Endothelial cell of hepatic sinusoid (primary cell): ENCODE data around the gene DARS1.

ENCODE experiments used
- in situ Hi-C: cut with HindIII; loops from 2 replicates; pipeline ENCODE4 v1.10.0; 2017; ENCODE audit warnings: low sequenced_read_pairs

DARS1 gene

GRCh38 chr2:135985018-135985825, at the start of gene DARS1:
DARS1 (minus strand) TSS chr2:135985626; CDS start chr2:135985468, 158 bp downstream.
- in situ Hi-C loops, result no loop called here

DNA sequence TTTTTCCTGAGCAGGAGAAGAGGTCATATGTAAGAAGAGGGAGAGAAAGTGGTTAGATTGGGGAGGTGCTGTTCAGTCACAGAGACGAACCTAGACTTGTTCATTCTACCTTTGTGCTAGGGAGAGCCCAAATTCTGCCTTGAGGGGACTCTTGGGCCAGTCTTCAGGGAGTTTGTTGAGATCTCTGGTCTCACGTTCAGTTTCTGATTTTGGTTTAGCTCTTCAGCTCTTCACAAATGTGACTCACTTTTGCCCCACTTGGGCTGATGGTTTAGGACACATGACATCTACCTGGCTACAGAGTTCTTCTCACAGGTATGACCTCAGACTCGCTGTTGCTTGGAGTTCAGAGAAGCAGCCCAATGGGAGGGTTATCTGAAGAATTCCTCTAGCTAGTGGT, 49.2 kb upstream of the DARS1 start:
- in situ Hi-C loops, result no loop called here

DNA sequence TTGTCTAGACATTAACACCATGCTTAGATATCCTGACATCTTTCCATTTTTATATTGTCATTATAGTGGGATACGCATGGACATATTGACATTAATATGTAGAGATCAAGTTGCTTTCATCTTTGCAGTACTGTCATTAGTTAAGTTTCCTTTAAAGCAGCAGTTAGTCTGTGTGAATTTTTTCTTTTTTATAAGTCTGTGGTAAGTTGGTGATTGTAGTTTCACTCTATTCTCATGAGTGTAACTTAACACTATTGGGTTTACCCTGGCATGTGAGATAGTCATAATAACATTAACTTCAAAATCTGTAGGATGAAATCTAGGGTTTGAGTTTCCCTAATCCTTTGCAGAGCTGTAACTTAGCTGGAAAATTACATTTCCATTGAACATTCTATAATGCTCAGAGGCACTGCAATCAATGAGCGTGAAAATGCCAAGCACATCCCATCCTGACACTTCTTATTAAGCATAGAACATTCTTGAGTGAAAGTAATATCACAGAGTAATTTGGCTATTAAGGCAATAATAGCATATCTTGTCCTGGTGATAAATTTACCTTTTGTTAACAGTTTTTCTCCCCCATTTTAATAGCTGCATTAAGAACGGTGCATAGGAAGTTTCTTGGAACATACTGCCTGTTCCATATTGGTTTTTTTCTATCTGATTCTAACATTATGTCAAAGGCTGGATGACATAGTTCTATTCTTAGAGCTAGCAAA, 47.5 kb upstream of the DARS1 start:
- in situ Hi-C loops, result no loop called here

DNA sequence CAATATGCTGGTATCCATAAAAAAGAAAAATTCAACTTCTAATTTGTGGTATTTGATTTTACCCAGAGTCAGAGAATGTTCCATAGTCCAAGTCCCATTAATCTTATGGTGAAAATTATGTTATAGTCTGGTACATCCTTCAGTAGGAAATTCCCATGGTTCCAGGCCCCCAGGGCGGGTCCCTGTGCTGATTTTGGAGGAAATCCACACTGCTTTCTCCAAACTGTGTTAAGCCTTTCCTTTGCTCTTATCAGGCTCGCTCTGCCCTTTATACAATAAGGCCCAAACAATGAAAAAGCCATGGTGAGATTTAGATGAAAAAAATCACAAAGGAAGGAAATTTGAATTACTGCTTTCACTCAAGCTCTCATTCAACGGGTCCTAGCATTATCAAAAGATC, 46.8 kb upstream of the DARS1 start:
- in situ Hi-C loops, result no loop called here

DNA sequence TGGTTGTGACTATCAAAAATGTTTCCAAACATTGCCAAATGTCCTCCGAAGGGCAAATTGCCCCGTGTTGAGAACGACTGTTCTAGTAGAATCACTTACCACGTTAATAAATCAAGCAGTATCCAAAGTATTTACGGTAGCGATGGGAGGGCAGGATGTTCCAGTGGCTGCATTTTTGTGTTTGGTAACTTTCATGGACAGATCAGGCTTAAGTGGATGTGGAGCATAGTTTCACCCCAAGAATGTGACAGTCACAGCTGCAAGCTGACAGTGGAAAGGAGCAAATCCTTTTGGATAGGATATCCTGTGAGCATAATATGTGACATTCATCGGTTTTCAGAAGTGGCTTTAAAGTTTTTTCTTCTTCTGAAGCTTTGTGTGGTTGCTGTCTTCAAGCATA, 46.3 kb upstream of the DARS1 start:
- in situ Hi-C loops, result no loop called here

DNA sequence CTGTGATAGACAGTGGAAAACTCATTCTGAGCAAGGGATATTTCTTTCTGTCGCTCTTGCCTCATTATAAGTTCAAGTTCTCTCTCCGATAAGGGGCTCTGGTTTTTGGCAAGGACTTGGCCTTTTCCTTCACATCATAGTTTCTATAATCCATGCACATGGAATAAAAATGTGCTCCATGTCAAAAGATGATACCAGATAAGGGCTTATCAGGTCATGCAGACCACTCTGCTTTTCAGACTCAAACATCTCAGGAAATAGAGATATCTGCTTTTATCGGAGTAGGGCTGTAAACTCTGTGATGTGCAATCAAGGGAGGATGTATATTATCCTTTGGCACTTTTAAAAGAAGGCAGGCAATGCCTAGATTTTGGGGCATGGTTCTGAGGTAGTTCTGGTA, 45.0 kb upstream of the DARS1 start:
- in situ Hi-C loops, result no loop called here

DNA sequence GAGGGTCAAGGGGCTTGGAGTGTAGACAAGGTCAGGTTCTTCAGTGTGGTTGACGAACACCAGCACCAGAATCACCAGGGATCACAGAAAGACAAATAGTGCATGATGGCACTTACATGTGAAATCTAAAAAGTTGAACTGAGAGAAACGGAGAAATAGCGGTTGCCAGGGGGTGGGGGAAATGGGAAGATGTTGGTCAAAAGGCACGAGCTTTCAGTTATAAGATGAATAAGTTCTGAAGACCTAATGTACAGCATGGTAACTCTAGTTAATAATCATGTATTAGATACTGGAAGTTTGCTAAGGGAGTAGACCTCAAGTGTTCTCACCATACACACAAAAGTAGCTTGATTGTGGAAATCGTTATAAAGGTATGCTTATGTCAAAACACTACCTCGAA, 43.7 kb upstream of the DARS1 start:
- in situ Hi-C loops, result no loop called here

DNA sequence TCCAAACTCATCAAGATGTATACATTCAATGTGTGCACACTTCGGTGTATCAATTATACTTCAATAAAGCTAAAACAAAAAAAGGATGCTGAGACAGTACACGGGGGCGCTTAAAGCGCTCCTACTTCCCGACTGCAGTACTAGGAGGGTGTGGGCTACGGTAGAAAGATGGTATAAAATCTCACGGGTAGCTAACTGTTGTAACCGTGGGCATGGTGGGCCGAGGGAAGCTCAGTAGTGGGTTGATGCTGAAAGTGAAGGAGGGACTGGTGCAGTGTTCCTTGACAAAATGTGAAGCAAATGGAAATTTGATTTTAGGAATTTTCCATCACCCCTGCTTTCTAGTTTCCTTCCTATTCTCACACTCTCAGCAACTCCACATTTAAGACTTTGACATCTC, 42.6 kb upstream of the DARS1 start:
- in situ Hi-C loops, result no loop called here

- in situ Hi-C loops, result no loop called here
Measured at GRCh38 chr2:136027112-136027511, 41.7 kb upstream of the DARS1 start.

DNA sequence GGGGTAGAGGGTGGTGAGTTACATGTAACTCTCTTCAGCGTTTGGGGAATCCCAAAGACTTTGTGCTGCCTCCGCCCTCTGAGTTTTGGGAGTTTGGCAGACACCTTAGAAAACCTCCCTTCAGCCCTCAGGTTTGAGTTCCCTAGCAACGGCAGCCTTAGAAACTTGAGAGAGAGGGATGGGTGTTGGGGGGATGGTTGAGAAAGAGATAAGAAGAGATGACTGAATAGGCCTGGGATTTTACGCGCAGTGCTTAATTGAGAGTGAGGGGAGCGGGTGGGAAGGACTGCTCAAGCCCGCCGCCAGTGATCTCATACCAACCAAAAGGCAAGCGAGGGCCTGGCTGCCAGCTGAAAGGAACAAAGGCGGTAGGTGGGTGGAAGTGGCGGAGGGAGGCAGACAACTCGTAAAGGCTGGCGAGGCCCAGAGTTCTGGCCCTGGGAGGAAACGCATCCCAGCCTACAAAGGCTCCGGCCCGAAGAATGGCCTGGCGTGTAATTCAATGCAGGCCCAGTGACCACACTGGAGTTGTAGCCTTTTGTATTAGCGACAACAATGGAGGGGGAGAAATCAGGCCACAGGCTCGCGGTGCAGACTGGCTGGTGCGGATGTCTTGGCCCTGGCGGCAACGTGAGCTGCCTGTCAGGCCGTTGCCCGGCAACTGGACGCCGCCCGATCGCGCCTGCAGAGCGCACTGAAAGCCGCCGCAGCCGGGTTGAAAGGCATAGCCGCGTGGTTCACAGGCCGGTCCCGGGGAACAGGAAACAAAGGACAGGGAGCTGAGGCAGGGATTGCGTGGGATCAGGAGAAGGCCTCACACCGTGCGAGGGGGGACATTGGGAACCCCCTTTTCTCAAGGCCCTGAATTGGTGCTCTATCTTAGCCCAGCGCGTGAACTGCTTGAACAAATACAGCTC, 39.9 kb upstream of the DARS1 start:
- in situ Hi-C loops, result no loop called here

DNA sequence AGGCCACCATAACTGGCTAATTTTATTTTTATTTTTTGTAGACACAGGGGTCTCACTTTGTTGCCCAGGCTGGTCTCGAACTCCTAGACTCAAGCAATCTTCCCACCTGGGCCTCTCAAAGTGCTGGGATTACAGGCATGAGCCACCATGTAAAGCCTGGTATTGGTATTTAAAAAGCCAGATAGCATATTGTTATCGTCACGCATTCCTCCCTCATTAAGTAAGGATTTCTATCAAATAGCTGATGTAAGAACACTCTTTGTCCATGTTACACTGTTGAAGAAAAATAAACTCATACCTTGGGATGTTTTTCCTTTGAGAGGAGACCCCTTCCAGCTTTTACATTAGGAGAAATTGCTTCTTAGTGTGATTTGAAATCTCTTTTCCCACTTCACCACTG, 39.2 kb upstream of the DARS1 start:
- in situ Hi-C loops, result no loop called here

- in situ Hi-C loops, result no loop called here
Measured at GRCh38 chr2:136024185-136024584, 38.8 kb upstream of the DARS1 start.

DNA sequence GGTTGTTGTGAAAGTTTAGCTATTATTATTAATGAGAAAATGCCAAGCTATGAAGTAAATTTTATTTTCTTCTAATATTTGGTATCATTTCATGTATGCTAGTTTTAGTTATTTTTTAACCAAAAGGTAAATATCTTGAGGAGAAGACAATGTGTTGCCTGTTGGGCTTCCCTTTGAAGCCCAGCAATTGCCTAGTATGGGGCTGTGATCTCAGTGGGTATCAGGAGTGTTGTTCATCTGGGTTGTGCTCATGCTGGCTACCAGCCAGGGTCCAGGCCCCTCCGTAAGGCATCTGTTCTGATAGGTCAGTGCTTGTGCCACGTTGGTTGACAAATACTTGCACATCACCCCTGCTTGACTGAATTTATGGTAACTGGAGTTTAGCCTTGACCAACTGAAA, 38.0 kb upstream of the DARS1 start:
- in situ Hi-C loops, result no loop called here

DNA sequence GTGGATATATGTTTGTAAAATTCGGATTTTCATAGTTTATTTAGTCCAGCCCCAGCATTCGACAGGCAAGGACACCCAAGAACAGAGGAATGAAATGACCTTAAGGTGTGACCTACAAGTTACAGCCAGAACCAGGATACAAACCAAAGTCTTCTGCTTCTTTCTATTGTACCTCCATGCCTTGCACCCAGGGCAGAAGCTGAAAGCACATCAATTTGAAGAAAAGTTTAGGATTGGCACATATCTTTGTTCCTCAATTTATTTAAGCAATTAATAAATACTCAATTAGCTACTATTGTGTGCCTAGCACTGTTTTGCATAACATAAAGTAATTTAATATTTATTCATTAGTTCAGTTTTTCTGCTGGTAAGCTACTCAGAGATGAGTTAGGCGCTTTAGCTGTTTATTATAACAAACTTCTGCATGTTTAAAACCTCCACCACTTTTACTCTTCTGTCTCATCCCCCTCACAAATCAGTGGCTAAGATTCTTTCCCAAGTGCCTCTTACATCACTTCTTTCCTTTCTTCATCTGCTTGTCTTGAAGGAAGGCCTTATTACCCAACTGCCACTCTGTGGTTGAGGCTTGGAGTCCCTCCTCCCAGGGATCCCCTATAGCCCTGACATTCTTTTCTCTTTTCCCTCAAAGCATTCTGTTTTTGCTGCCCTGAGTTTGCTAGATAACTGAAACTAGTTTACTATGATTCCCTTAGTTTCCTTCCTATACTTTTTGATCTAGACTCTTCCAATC, 37.1 kb upstream of the DARS1 start:
- in situ Hi-C loops, result no loop called here

DNA sequence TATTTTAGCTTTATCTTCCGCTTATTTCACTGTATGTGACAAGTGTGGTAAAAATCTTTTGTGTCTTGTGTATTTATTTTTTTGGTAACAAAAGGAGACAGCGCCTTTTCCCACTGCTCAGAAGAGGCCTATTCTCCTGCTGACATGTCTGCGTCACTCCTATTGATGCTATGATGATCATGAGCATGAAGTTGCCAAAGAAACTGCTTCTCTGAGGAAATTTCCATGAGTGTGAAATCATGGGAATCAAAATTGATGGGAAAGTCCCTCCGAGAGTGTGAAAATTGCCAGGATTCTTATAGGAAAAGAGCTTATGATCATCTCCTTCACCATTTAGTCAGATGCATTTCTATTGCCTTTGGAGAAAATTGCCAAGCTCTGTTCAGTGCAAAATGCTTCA, 36.5 kb upstream of the DARS1 start:
- in situ Hi-C loops, result no loop called here

- in situ Hi-C loops, result no loop called here
Measured at GRCh38 chr2:136021406-136021805, 36.0 kb upstream of the DARS1 start.

DNA sequence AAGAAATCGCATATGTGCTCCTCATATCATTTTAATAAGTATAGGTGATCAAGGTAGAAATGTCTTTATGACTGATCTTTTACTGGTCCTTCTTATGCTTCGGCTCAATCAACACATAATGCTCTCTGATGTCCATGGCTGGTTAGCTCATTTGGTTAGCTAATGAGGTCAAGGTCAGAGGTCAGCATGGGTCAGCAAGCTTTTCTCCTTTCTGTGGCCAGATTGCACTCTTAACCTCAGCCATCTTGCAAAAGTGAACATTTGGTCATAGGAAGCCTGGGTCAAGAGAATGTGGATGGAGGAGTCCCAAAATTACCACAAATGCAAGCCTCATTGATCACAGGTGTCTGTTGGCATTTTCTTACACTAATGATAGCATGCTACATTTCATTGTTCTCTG, 35.4 kb upstream of the DARS1 start:
- in situ Hi-C loops, result no loop called here

DNA sequence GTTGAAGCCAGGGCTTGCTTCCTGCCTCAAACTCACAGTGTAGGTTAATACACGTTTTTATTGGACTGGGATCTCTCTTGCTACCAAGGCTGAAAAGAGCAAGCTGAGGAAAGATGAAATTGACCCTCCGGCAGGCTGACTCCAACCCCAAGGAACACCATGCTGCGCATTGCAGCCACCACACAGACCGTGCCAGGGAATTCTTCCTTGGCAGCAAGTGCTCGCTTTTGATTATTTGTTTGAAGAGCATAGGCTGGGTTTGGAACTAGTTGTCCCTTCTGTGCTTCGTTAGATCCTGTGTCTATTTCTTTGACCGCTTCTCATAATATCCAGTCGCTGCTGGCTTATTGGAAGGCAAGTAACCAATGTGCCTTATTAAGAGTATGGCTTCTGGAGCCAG, 34.4 kb upstream of the DARS1 start:
- in situ Hi-C loops, result no loop called here

DNA sequence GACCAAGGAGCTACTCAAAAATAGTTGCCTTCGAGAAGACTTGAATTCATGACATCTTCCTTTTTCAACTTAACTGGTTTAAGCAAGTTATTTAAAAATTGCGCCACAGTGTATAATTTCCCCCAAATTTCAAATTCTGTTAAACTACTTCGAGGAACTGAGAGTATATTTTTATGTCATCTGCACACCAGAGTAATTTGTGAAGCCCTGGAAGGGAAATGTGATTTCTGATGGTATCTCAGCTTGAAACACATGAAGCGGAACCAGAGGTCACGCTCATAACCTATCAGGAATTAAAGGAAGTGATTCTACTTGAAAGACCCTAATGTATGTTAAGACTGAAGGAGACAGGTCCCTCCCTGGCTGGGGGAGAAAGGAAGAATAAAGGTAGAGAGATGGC, 33.9 kb upstream of the DARS1 start:
- in situ Hi-C loops, result no loop called here

DNA sequence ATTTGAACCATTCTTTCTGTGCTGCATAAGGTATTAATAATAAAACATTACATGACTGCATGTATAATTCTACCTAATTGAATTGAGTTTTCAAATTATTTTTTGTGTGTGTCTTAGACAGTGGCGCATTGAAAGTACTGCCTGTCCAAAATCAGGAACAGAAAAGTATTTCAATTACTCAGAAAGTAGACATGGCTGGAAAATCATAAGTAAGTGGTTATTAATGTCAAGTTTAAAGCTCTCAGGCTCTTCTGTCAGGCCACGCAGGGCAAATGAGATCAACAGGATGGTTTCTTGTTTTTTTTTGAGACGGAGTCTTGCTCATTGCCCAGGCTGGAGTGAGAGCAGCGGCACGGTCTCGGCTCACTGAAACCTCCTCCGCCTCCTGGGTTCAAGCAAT, 32.4 kb upstream of the DARS1 start:
- in situ Hi-C loops, result no loop called here

GRCh38 chr2:136016836-136017235, 31.4 kb upstream of the DARS1 start:
- in situ Hi-C loops, result no loop called here
